ENCODE data around the gene ATPAF2. TPM values are rescaled to one million over a fixed set of nuclear protein-coding genes. Genes with fewer than 3 reads are reported as not detected.

The ATPAF2 gene
- total RNA-seq, 1 experiment from 2014 or later, result 44.5 TPM

DNA sequence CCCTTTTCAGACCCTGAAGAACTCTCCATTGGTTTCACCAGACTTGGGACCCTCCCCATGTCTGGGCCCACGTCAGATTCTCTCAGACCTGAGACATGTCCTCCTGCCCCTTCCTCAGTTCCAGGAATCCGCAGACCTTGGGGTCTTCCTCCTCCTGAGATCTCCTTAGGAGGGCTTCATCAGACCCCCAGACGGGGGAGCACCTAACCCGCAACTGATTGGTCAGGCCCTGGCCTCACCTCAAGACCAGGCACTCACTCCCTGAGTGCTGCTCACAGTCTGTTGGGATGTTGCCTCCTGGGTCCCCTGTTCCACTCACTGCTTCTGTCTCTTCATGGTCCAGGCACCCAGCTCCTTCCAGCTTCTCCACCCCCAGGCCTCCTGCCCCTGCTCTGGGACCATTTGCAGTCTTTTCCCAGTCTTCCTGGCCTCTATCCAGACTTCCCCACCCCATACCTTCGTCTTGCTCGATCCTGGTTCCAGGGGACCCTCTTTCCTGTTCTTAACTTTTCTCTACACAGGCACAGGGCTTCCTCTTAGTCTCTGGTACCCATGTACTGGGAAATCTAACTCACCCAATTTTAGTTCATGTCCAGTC is 1.4 kb upstream of the ATPAF2 start:
- Histone ChIP-seq H3F3A (ENCODE audit: insufficient read depth, low read depth) (peaks cover 18% of the 10 kb centered on the region; the same call in 1 of the 2 replicates), H3K79me2 (ENCODE audit: low read depth) (peaks cover 56% of the 10 kb centered on the region), H3K4me2 (peak overlapping the region; percentile 100), H2AFZ (peak overlapping the region; percentile 85; the same call in 1 of the 2 replicates), H3K36me3 (ENCODE audit: low read depth) (no peaks in the 10 kb centered on the region), H3K4me1 (replicated peaks; ENCODE audit: insufficient read depth) (peaks cover 36% of the 10 kb centered on the region), H3K27me3 (ENCODE audit: insufficient read depth, low read depth) (no peaks in the 10 kb centered on the region), H4K20me1 (ENCODE audit: insufficient read depth) (no peaks in the 10 kb centered on the region), H3K9me2 (ENCODE audit: insufficient read depth) (no peaks in the 10 kb centered on the region), H3K27ac (no peak overlapping the region), H3K9me3 (ENCODE audit: insufficient read depth, low read depth) (no peaks in the 10 kb centered on the region), H3K4me3 (peak overlapping the region; percentile 92)
- no peak for DNase-seq
- CTCF ChIA-PET, result no interaction called here
- intact Hi-C loops (cut with micrococcal nuclease; ENCODE audit: unreplicated experiment), result no loop called here
- POLR2A ChIA-PET (ENCODE audit: unreplicated experiment), result no interaction called here
- TF ChIP-seq EZH2 (IDR thresholded peaks at IDR 0.05; ENCODE audit: low read depth), result no peak
- TF ChIP-seq, protein P1, sequence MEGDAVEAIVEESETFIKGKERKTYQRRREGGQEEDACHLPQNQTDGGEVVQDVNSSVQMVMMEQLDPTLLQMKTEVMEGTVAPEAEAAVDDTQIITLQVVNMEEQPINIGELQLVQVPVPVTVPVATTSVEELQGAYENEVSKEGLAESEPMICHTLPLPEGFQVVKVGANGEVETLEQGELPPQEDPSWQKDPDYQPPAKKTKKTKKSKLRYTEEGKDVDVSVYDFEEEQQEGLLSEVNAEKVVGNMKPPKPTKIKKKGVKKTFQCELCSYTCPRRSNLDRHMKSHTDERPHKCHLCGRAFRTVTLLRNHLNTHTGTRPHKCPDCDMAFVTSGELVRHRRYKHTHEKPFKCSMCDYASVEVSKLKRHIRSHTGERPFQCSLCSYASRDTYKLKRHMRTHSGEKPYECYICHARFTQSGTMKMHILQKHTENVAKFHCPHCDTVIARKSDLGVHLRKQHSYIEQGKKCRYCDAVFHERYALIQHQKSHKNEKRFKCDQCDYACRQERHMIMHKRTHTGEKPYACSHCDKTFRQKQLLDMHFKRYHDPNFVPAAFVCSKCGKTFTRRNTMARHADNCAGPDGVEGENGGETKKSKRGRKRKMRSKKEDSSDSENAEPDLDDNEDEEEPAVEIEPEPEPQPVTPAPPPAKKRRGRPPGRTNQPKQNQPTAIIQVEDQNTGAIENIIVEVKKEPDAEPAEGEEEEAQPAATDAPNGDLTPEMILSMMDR (conservative IDR thresholded peaks at IDR 0.05), result no peak
- no TSS peak for BruUV-seq (replicated peaks)

DNA sequence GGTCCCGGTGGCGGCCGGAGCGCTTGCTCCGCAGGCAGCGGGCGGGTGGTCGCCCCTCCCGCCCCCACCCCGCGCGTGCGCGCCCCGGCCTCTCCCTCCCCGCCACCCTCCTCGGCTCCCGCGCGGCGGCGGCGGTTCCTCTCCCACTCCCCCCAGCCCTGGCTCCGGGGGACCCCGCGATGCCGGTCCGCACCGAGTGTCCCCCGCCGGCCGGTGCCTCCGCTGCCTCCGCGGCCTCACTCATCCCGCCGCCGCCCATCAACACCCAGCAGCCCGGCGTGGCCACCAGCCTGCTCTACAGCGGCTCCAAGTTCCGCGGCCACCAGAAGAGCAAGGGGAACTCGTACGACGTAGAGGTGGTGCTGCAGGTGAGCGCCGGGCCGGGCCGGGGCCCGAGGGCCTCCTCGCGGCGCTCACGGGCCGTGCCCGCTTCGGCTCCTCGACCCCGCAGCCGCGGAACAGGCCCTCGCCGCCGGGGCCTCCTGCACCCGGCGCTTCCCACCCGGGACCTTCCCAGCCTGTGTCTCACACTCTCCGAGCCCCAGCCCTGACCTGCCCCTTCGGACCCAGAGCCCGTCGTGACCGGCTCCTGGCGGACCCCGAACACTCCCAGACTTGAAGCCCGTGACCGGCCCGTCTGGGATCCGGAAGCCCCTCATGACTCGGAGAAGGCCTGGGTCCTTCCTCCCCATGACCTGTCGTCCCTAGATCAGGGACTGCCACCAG is 730 bp upstream of the ATPAF2 start:
- POLR2A ChIA-PET (ENCODE audit: unreplicated experiment), result interaction anchor here (0.6 kb wide), 1 partner anchor 67 kb away, joined by 5 read pairs; the partner anchor contains the start of gene DRC3

More for the DNA sequence above, 730 bp upstream of the ATPAF2 start:
- H3F3A ChIP-seq (ENCODE audit: insufficient read depth, low read depth), result peaks cover 19% of the 10 kb centered on the region; the same call in 1 of the 2 replicates
- no TSS peak for BruUV-seq (replicated peaks)
- H4K20me1 ChIP-seq (ENCODE audit: insufficient read depth), result no peaks in the 10 kb centered on the region
- H3K9me3 ChIP-seq (ENCODE audit: insufficient read depth, low read depth), result no peaks in the 10 kb centered on the region
- intact Hi-C loops (cut with micrococcal nuclease; ENCODE audit: unreplicated experiment), result loop anchor here (1.0 to 5.0 kb wide), 3 partner anchors 47 to 217 kb away; partner anchors contain the start of gene DRG2
- peak overlapping the region; percentile 92 for H3K4me3 ChIP-seq
- no peak overlapping the region for H3K27ac ChIP-seq
- DNase-seq, result peak; percentile 53
- peaks cover 56% of the 10 kb centered on the region for H3K79me2 ChIP-seq (ENCODE audit: low read depth)
- no peak for TF ChIP-seq EZH2 (IDR thresholded peaks at IDR 0.05; ENCODE audit: low read depth)
- TF ChIP-seq, protein P1 (conservative IDR thresholded peaks at IDR 0.05), result no peak
- peak overlapping the region; percentile 100 for H3K4me2 ChIP-seq
- CTCF ChIA-PET, result no interaction called here
- H3K27me3 ChIP-seq (ENCODE audit: insufficient read depth, low read depth), result no peaks in the 10 kb centered on the region
- H3K36me3 ChIP-seq (ENCODE audit: low read depth), result no peaks in the 10 kb centered on the region
- no peaks in the 10 kb centered on the region for H3K9me2 ChIP-seq (ENCODE audit: insufficient read depth)
- H2AFZ ChIP-seq, result peak overlapping the region; percentile 85
- H3K4me1 ChIP-seq (replicated peaks; ENCODE audit: insufficient read depth), result peaks cover 36% of the 10 kb centered on the region

Measured in PC-9 (cell line).